HG02763 (cell line): Measurements from ENCODE around the gene DBN1.

Experiments
- ATAC-seq: cut with Tn5 transposase; IDR thresholded peaks from one replicate; pipeline ENCODE4 v1.9.1; 2021; ENCODE audit warnings: mild to moderate bottlenecking, moderate library complexity; ENCODE audit not compliant: unreplicated experiment

Gene DBN1

GRCh38 chr5:177445052-177445916, 28.1 kb downstream of the DBN1 start:
- no peak for ATAC-seq

GRCh38 chr5:177444106-177445051, 29.1 kb downstream of the DBN1 start:
- no peak for ATAC-seq

- ATAC-seq: no peak
Observed at GRCh38 chr5:177443144-177443983, 30.1 kb downstream of the DBN1 start.

GRCh38 chr5:177442066-177442826, 31.2 kb downstream of the DBN1 start:
- no peak for ATAC-seq

- no peak for ATAC-seq
Observed at GRCh38 chr5:177440990-177441780, 32.2 kb downstream of the DBN1 start.

- ATAC-seq: no peak
Observed at GRCh38 chr5:177440211-177440989, 33.0 kb downstream of the DBN1 start.

- ATAC-seq: no peak
Observed at GRCh38 chr5:177439518-177440053, 33.8 kb downstream of the DBN1 start.

- no peak for ATAC-seq
Observed at GRCh38 chr5:177438468-177438867, 35.0 kb downstream of the DBN1 start.

GRCh38 chr5:177437623-177438022, 35.8 kb downstream of the DBN1 start:
- ATAC-seq: no peak

GRCh38 chr5:177435847-177436536, 37.4 kb downstream of the DBN1 start:
- ATAC-seq: no peak

GRCh38 chr5:177434942-177435738, 38.3 kb downstream of the DBN1 start:
- no peak for ATAC-seq

- ATAC-seq: no peak
Observed at GRCh38 chr5:177434437-177434836, 39.0 kb downstream of the DBN1 start.

GRCh38 chr5:177433658-177434217, 39.7 kb downstream of the DBN1 start:
- no peak for ATAC-seq

GRCh38 chr5:177432839-177433657, 40.4 kb downstream of the DBN1 start:
- ATAC-seq: no peak

GRCh38 chr5:177432143-177432838, 41.1 kb downstream of the DBN1 start:
- no peak for ATAC-seq
